ENCODE data around the gene AVEN.
"Not testable (repeated sequence)": the region's sequence is repeated elsewhere in the genome, so short reads cannot be mapped to it uniquely, and the experiment has no call there.

The AVEN gene

DNA sequence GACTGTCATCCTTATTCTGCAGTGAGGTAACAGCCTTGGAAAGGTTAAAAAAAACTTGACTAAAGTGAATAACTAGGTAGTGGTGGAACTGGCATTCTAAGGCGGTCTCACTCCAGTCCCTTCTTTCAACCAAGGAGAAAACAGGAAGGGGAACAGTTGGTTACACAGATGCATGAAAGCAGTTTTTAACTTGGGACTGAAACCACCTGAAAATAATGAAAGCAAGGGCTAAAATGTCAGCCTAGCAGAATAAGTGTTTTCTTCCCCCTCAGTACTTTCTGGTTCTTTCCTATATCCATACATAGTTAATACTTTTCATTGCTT lies 748 bp upstream of the AVEN start:
- DNase-seq (peak; percentile 6), ATAC-seq (no peak)

DNA sequence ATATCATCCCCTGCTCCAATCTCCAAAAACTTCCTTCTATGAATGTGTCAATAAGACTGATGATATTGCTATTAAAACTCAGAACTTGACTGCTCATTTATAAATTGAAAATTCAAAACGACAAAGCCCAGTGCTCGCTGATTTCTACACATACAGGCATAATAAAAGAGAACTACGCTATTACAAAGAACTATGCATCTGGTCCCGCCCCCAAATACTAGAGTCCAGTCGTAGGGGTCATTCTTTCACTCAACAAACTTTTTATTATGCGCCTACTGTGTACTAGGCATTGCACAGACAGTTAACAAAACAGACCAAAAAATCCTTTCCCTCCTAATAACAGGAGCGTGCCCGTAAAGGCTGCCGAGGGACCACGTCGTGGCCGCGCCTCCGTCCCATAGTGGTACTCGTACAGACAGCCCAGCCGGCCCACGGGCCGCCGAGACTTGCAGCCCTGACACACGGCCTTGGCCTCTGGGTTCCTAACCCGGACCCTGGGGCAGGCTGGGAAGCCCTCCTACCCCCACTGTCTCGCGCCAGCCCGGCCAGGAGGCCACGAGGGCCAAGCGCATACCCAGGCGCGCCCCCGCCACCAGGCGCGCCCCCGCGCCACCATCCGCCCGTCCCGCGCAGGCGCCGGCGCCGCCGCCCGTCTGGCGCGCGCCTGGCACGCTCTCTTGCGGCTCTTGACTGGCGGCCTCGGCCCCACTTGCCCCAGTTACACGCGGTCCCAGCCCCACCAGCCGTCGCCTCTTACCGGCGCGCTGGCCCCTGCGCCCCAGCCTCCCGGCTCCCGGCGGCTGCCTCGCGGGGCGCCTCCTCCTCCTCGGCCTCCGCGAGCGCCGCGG lies 757 bp downstream of the AVEN start:
- DNase-seq (peak; percentile 78), ATAC-seq (peak; percentile 70)

DNA sequence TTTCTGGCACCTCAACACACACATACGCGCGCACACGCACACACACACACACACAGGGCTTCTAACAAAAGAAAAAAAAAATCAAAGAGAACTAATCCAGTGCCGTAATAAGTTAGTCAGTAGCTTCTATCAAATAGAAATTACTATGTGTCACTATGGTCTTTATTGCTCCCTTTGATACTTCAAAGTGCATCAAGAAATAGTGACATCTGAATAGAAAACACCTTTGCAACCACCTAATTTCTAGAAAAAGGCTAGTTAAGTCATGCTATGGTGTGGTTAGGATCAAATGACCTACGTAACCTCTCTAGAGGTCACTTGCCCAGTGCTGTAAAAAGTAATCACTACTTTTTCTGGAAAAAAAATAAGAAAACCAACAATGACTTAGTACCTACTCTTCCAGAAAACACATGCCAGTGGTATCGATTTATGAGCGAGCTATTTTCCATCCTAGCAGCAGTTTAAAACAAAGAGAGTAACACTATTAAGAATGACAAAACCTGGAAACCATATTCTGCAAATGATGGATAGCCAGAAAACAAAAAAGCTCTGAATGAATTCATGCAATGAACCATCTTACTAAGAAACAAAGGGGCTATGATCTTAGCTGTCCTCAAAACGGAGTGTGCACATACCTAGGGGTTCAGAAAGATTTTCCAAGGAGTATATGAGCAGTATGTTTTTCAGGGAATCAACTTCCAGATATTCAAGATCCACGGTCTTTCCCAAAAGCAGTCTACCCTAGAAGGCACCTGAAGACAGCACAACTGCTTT lies 6.8 kb downstream of the AVEN start:
- DNase-seq (no peak), ATAC-seq (no peak)

DNA sequence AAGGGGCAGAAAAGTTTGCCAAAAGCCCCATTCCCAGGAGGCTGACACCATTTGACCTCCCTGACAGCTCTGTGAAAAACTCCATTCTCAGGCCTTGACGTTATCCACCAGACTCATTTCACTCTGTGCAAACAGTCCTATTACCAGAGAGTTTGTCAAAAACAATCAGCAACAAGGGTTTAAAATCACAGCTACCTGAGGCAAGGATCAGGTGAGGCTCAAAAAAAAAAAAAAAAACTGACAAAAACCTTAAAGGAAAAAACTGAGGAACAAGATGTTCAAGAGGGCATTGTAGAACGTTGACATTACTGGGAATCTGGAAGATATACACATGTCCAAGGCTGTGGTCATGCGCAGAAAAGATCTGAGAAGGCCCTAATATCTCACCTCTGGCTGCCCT lies 11.4 kb downstream of the AVEN start:
- no peak for DNase-seq
- no peak for ATAC-seq

DNA sequence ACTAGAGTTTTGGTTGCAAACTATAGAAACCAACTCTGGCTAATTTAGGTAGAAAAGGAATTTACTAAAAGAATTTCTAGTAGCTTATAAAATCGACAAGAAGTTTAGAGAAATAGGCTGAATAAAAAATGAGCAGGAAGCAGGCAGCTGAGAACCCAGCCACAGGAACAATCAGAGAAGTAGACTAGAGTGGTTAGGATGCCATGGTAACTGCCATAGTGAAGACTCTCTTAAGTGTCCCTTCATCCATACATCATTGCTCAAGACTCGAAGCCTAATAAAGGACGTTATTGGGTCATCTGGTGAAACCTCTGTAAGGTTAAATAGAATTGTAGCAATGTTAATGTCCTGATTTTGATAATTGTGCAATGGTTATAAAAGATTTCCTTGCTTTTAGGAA lies 13.8 kb downstream of the AVEN start:
- no peak for ATAC-seq
- no peak for DNase-seq

DNA sequence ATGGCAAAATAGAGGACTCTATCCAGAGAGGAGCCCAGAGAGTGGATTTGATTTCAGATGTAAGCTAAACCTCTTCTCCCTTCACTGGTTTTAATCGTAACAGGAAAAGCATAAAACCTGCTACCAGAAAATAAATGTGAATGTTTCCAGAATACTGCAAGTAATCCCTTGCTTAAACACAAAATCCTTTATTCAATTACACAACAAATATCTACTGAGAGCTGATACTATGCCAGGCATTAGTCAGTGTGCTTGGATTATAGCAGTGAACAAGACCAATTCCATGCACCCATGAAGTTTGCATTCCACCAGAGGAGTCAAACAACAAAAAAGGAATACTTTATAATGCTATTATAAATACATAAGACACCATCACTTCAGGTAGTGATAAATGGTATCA lies 15.1 kb downstream of the AVEN start:
- no peak for ATAC-seq
- no peak for DNase-seq

DNA sequence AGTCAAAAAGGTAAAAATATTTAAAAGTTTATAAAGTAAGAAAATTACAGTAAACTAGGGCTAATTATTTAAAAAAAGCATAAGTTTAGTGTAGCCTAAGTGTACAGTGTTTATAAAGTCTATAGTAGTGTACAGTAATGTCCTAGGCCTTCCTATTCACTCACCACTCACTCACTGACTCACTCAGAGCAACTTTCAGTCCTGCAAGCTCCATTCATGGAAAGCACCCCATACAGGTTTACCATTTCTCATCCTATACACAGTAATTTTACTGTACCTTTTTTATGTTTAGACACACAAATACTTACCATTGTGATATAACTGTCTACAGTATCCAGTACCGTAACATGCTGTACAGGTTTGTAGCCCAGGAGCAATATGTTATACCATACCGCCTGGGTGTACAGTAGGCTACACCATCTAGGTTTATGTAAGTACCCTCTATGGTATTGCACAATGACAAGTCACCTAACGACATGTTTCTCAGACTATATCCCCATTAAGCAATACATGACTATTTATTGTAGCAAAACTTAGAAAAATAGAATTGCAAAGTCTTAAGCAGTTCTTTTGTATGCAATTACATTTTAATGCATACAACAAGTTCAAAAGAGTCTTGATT lies 19.5 kb downstream of the AVEN start:
- DNase-seq (no peak), ATAC-seq (no peak)

DNA sequence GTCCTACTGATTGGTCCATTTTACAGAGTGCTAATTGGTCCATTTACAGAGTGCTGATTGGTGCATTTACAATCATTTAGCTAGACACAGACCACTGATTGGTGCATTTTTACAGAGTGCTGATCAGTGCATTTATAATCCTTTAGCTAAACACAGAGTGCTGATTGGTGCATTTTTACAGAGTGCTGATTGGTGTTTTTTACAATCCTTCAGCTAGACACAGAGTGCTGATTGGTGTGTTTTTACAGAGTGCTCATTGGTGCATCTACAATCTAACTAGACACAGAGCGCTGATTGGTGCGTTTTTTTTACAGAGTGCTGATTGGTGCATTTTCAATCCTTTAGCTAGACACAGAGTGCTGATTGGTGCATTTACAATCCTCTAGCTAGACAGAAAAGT lies 20.3 kb downstream of the AVEN start:
- not testable (repeated sequence) for DNase-seq, ATAC-seq

DNA sequence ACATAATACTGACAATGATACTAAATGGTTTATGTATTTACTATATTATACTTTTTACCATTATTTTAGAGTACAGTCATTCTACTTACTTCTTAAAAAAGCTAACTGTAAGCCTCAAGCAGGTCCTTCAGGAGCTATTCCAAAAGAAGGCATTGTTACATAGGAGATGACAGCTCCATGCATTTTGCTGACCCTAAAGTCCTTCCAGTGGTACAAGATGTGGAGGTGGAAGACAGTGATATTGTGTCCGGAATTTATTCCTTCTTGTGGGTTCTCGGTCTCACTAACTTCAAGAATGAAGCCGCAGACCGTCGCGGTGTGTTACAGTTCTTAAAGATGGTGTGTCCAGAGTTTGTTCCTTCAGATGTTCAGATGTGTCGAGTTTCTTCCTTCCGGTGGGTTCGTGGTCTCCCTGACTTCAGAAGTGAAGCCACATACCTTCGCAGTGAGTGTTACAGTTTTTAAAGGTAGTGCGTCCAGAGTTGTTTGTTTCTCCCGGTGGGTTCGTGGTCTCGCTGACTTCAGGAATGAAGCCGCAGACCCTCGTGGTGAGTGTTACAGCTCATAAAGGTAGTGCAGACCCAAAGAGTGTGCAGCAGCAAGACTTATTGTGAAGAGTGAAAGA lies 20.9 kb downstream of the AVEN start:
- DNase-seq (peak; percentile 23), ATAC-seq (peak; percentile 32)

DNA sequence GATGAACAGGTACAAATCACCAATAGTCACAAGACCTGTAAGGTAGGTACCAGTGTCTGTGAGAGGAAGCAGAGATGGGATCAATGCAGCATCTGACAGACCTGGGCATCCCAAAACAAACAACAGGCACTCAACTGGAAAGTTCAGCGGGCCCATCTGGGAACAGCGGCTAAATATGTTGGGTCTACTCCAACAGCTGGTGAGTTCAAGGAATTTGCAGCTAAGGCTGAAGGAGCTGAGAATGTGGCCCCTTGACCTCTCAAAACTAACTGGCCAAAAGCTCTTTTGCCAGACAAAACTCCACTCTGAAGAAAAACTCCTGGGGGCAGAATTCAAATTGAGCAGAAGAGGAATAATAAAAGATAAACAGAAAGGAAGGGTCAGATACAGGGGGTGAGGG lies 24.4 kb downstream of the AVEN start:
- no peak for ATAC-seq
- no peak for DNase-seq

DNA sequence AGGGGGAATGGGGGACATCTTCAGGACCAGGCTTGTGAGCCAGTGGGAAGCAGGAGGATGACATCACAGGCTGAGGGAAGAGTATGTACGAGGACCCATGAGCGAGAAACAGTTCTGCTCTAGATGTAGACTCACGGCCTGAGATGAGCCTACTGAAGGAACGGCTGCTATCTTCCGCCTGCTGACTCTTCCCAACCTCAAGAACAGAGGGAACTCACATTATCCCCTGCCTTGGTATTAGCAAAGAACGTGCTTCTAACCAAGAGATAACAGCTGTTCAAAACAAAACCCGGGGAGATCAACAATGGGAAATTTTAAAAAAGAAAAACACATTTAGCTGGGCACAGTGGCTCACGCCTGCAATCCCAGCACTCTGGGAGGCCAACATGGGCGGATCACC lies 25.3 kb downstream of the AVEN start:
- no peak for DNase-seq
- no peak for ATAC-seq

DNA sequence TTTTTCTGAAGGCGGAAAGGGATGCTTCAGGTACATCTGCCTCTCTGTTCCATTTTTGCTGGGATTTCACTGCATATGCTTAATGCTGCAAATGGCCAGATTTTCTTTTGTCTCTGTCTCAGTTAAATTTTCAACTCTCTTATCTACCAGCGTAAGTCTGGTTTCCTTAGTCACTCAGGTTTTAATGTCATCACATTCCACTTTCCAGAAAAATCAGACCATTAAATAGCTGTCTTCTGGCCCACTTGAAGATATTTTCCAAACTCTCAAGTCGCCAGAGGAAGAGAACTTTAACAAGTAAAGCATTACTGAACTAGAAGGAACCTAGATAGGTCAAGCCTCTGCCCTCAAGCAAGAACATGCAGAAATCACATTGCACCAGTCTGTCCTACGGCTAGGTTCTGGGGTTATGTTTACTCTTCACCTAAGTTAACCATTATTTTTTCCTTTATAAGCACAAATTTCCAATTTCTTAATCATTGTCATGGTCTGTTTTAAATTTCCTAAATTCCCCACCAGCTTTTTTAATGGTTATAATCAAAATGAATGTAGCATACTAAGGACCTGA lies 26.5 kb downstream of the AVEN start:
- no peak for DNase-seq
- ATAC-seq = no peak

DNA sequence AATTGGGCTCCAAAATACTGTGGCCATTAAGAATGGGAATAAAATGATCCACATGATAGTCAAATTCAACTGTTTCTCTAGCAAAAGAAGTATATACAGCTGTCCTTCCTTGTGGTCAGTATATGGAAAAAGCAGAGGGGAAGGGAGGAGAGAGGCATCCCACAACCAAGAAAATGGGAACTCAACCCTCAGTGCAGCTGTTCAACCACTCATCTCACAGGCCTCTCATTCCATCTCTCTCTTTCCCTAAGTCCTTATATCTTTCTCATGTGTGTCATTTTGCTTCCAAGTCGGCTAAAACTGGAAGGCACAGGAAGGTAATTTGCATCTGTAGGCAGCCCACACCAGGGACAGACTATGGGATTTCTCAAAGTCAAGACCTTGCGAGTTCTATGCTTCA lies 27.5 kb downstream of the AVEN start:
- no peak for ATAC-seq

DNA sequence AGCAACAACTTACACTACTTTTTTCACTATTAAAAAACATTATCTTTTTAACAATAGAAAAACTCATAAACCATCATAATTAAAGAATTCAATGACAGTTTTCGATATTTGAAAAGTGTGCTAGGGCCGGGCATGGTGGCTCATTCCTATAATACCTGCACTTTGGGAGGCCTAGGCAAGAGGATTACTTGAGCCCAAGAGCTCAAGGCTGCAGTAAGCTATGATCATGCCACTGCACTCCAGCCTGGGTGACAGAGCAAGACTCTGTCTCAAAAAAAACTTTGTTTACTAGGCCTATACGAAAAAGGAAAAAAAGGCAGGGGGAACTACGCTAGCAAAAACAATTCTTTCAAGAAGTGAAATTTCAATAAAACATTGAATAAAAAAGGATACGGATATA lies 28.1 kb downstream of the AVEN start:
- ATAC-seq (no peak), DNase-seq (no peak)

More for the DNA sequence above, 27.5 kb downstream of the AVEN start:
- DNase-seq = no peak

DNA sequence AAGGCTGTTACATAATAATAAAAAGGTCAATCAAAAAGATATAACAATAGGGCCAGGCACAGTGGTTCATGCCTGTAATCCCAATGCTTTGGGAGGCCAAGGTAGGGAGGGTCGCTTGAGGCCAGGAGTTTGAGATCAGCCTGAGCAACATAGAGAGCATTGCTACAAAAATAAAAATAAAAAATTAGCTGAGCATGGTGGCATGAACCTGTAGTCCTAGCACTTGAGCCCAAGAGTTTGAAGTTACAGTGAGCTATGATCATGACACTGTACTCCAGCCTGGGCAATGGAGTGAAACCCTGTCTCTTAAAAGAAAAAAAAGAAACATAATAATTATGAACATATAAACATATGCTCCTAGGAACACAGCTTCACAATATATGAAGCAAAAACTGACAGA lies 29.3 kb downstream of the AVEN start:
- DNase-seq (no peak), ATAC-seq (no peak)

DNA sequence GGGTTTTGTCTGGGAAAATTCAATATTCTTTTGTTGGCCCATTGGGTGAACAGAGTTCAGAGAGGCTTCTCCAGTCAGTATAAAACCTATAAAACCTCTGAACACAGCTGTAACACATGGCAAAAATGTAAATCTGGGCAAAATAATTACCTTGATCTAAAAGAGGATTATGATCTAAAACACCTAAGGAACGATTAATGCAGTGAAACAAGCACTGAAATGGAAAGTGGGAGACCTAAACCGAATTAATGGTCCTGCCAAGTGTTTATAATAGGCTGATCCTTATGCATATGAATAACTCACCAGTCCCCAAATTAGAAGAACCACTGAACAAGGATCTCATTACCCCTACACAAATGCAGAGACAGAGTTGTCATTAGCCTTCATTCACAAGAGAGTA lies 32.6 kb downstream of the AVEN start:
- no peak for DNase-seq
- no peak for ATAC-seq

DNA sequence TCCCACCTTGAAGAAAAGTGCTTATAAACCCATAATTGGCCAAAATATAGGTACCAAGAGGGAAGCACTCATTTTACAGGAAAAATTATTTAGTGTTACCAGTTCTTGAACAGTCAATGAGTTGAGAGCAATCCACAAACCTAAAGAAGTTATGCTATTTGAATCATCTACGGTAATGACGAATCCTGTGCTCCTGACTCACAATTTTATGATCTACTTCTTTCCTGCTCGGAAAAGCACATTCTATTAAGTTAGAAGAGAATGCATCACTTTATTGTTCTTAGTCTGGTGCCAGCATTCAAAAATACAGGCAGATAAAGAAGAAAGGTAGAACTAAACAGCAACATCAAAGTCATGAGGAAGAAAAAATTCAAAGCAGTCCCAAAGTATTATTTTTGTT lies 37.5 kb downstream of the AVEN start:
- ATAC-seq (no peak), DNase-seq (no peak)

DNA sequence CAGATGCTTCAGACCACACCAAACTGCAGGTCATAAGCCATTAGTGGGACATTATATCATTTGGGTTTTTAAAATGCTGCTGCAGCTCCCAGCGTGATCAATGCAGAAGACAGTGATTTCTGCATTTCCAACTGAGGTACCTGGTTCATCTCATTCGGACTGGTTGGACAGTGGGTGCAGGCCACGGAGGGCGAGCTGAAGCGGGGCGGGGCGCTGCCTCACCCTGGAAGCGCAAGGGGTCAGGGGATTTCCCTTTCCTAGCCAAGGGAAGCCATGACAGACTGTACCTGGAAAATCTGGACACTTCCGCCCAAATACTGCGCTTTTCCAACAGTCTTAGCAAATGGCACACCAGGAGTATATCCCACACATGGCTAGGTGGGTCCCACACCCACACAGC lies 43.3 kb downstream of the AVEN start:
- DNase-seq, ATAC-seq: not testable (repeated sequence)

DNA sequence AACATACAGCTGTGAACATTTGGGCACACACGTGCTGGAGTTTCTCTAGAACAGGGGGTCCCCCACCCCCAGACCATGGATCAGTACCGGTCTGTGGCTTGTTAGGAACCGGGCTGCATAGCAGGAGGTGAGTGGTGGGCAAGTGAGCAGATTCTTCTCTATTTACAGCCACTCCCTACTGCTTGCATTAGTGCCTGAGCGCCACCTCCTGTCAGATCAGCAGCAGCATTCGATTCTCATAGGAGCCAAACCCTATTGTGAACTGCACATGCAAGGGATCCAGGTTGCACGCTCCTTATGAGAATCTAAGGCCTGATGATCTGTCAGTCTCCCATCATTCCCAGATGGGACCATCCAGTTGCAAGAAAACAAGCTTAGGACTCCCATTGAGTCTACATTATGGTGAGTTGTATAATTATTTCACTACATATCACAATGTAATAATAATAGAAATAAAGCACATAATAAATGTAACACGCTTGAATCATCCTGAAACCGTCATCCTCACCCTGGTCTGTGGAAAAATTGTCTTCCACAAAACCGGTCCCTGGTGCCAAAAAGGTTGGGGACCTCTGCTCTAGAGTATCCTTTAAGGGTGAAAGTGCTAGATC lies 44.9 kb downstream of the AVEN start:
- ATAC-seq (no peak), DNase-seq (peak; percentile 6)

DNA sequence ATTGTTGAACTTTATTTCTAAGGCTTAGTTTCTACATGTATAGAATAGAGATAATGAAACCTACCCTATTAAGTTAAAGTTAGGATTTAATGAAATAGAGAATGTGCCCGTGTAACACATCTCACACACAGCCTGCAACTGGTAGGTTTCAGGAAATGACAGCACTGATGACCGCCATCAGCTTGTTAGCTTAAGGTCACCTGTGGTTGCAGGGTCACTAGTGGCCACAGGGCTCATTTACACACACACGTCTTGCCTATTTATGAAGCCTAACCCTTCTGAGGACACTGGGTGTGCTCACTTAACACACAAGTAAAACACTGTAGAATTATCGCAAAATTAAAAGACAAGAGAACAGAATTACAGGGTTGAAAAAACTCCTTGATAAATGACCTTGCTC lies 50.6 kb downstream of the AVEN start:
- ATAC-seq (no peak), DNase-seq (no peak)

DNA sequence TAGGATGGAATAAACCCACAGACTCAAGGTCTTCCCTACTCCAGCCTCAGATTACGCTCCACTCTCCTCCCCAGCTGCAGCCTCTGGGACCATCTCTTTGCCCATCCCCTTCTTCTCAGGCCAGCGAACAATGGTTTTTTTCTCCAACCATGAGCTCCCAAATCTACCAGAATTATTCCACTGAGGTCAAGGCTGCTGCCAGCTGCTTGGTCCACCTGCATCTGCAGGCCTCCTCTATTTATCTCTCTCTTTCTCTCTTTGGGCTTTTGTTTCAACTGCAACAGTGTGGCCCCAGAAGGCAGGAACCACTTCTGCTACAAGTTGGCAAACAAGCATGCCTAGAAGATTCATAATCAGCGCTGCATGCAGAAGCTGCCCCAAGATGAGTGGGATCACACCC lies 51.6 kb downstream of the AVEN start:
- DNase-seq = no peak
- no peak for ATAC-seq

DNA sequence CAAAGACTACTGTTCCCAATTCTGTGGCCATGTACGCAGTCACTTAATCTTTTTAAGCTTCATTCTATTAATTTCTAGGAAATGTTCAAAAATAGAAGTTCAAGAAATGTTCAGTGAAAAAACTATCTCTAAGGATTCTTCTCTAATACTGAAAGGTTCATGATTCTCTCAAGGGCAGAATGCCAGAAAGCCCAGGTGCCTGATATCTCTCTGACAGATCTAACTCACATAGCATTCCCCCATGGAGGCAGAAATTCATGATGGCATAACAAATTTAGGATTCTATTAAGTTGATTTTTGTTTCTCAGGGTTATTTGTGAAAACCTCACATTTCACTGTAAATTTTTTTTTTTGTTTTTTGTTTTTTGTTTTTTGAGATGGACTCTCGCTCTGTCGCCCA lies 53.3 kb downstream of the AVEN start:
- ATAC-seq (no peak), DNase-seq (no peak)
